SK-N-SH treated with all-trans-retinoic acid at 6 μM for 48 hours (cell line): ENCODE measurements around the gene CD164.

ENCODE experiments used
- POU6F1 ChIP-seq: fragments of 250-450 bp; sonication (Bioruptor Pico); IDR thresholded peaks from 2 replicates; pipeline ENCODE4 v1.8.0; 2021; ENCODE audit warnings: low read depth, mild to moderate bottlenecking, moderate library complexity, borderline replicate concordance
- PPARA ChIP-seq: fragments of 250-450 bp; sonication (Bioruptor Pico); IDR thresholded peaks from 2 replicates; pipeline ENCODE4 v1.5.0; 2020; ENCODE audit warnings: mild to moderate bottlenecking, borderline replicate concordance
- TF ChIP-seq, protein P1 (sequence below): fragments of 250-450 bp; sonication (Bioruptor Pico); IDR thresholded peaks from 2 replicates; pipeline ENCODE4 v1.5.1; 2020; ENCODE audit warnings: low read depth, mild to moderate bottlenecking, moderate library complexity

DNA sequence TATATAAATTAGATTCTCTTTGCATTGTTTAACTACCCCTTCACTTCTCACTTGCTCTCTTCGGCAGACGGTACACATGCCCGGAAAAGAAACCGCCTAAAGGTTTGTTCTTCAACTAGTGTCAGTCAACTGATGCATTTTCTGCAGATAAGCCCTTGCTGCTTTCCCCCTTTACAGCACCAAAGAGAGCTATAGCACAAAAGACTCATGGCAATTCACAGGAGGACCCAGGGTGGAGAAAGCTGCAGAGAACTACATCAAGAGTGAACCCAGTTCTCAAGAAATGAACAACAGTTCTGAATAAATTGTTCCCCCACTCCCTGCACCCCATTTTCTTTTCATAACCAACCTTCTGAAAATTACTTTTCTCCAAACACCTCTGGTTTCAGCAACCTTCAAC, 8.9 kb downstream of the CD164 start:
- TF ChIP-seq POU6F1 (CRISPR knock-in tag), result no peak
- TF ChIP-seq, protein P1, sequence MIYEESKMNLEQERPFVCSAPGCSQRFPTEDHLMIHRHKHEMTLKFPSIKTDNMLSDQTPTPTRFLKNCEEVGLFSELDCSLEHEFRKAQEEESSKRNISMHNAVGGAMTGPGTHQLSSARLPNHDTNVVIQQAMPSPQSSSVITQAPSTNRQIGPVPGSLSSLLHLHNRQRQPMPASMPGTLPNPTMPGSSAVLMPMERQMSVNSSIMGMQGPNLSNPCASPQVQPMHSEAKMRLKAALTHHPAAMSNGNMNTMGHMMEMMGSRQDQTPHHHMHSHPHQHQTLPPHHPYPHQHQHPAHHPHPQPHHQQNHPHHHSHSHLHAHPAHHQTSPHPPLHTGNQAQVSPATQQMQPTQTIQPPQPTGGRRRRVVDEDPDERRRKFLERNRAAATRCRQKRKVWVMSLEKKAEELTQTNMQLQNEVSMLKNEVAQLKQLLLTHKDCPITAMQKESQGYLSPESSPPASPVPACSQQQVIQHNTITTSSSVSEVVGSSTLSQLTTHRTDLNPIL (CRISPR knock-in tag), result no peak
- no peak for TF ChIP-seq PPARA (CRISPR knock-in tag)
